NCI-H2227 treated with DMSO at 0.1 percent for 48 hours (cell line): Measurements from ENCODE around the gene B3GNT9.

Experiments used
- DNase-seq: peaks from one replicate; lab custom pipeline; 2025; lab: John Stamatoyannopoulos, UW

B3GNT9 gene

GRCh38 chr16:67166598-67167168 is 15.9 kb upstream of the B3GNT9 start:
- no peak for DNase-seq

- DNase-seq: no peak
Measured at GRCh38 chr16:67166110-67166547, 15.3 kb upstream of the B3GNT9 start.

GRCh38 chr16:67165121-67166078 is 14.6 kb upstream of the B3GNT9 start:
- DNase-seq: no peak

- no peak for DNase-seq
Measured at GRCh38 chr16:67164599-67165061, 13.8 kb upstream of the B3GNT9 start, which contains the start of gene HSF4. HSF4 (plus strand) TSS chr16:67164745; CDS start chr16:67164812, 67 bp downstream.

GRCh38 chr16:67163999-67164558 is 13.3 kb upstream of the B3GNT9 start:
- DNase-seq: no peak

GRCh38 chr16:67163164-67163998 is 12.6 kb upstream of the B3GNT9 start:
- no peak for DNase-seq

GRCh38 chr16:67162506-67163163 is 11.8 kb upstream of the B3GNT9 start:
- no peak for DNase-seq

GRCh38 chr16:67161595-67162058 is 10.8 kb upstream of the B3GNT9 start:
- no peak for DNase-seq

GRCh38 chr16:67158637-67159600 is 8.1 kb upstream of the B3GNT9 start:
- DNase-seq: no peak

- DNase-seq: no peak
Measured at GRCh38 chr16:67157892-67158635, 7.3 kb upstream of the B3GNT9 start.

GRCh38 chr16:67157106-67157748 is 6.4 kb upstream of the B3GNT9 start:
- no peak for DNase-seq

- DNase-seq: no peak
Measured at GRCh38 chr16:67156143-67156844, 5.5 kb upstream of the B3GNT9 start.

- DNase-seq: peak; percentile 38
Measured at GRCh38 chr16:67155295-67156142, 4.7 kb upstream of the B3GNT9 start.

GRCh38 chr16:67154578-67155294 is 3.9 kb upstream of the B3GNT9 start:
- no peak for DNase-seq

GRCh38 chr16:67151431-67152097 is 766 bp upstream of the B3GNT9 start:
- no peak for DNase-seq
